Measurements from ENCODE around the gene RNASE3.
"Not testable (repeated sequence)": the region's sequence is repeated elsewhere in the genome, so short reads cannot be mapped to it uniquely, and the experiment has no call there.

RNASE3 gene

GRCh38 chr14:20919038-20919756 lies 28.0 kb downstream of the RNASE3 start:
- DNase-seq: not testable (repeated sequence)

DNA sequence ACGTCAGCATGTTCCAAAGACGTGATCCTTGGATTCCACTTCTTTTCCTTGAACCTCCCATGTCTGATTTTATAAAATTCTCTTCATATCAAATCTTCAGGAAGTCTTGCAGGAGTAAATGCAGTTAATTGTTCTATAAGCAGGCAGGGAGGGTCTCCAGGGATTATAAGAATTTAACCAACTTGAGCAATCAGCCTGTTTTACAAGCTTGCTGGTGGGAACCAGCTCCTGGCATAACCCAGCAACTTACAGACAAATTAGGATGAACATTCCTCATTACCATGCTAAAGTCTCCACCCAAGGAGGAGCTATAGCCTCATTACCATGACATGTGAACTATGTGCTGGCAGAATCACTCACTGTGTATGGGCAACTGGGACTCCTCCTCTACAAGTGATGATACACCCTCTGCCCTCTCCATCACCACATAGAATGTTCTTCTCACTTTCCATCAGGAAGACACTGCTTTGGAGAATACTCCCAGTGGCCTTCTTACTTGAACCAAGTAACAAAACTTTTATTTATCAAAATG lies 32.6 kb downstream of the RNASE3 start:
- not testable (repeated sequence) for DNase-seq

DNA sequence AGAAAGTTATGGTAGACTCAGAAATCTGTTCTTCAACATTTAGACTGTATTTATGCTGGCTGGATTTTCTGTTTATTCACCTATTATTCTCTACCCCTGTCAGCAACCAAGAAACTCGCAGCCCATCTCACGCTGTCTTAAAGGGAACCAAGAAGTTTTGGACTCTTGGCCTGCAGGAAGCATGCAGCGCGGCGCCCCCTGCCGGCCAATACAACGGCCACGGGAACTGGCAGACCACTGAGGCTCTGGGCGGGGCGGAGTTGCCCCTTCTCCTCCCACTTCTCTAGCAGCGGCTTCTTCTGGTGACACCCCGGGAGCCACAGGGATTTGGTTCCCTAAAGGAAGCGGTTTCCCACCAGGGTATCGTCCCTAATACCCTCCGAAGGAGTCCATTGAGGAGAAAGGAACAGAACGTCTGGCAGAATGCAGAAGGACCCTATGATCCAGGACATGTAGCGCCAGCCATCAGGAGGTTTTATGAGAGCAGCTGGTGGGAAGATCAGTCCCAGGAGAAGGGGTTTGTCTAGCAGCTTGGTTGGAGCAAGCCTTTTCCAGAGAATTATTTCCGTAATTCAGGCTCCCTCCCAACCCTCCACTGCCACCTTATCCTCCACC lies 43.1 kb downstream of the RNASE3 start:
- DNase-seq: no peak

DNA sequence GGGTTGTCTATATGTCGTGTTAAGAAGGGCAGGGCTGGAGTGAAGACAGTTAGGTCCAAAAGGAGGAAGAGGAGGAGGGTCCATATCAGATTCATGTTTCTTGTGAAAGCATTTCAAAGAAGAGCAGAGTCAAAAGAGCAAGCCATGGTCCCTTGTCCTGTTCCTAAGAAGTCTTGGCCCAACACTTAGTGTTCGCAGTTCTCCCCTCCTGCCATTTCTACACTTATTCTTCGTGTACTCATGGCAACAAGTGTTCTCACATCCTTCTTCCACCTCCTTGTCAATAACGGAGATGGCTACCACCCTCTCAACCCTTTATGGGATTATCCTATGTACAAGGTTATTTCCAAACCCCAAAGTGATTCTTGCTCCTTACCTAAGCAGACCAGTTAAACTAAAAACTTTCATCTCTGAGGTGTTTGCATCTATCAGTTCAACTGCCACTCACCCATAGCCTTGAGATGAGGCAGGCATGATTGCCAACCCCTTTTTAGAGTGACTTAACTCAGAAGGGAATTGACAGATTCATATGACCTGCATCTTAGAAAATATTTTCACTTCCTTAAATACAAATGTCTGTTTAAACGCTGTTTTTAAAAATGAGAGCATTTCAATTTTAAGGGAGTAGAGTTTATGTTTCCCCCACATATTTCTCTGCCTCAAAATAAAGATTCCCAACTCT lies 44.3 kb downstream of the RNASE3 start:
- no peak for DNase-seq

Measured in NCI-H146 (cell line).